Right renal pelvis (tissue), 4 donors: ENCODE measurements around the gene MPEG1. TPM values are rescaled to one million over a fixed set of nuclear protein-coding genes. Genes with fewer than 3 reads are reported as not detected.

Source experiments
- DNase-seq, 4 donors: peaks; one replicate each; pipeline ENCODE4 v3.0.0-alpha.2; 2013; ENCODE audit warnings: low read depth in 4 of 4, low spot score in 3 of 4, missing footprints in 1 of 4
- polyA plus RNA-seq, 4 donors: library from polyadenylated mRNA; unstranded; fragments of 120-200 nt; gene quantifications; one replicate each; pipeline ENCODE4 v1.2.1, GENCODE V29; 2013; ENCODE audit not compliant: insufficient read length in 4 of 4

MPEG1 gene
- polyA plus RNA-seq, 4 donors, result 6.9 to 11.1 (median 9.3) TPM

DNA sequence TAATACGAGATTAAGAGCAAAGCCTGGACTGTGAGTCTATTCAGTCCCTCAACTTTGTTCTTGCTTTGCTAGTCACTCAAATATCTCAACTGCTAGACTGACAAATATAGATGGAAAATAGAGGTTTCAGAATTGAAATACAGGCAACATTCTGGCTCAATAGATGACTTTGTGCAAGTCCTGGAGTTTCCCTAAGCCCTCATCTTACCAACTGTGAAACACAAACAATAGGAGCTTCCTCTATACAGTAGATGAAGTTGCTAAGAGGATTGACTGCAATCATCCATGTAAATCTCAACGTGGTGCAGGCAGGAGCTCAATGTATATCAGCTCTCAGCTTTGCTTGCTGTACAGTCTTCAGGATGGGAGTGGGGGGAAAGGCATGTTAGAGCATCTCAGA, 6.2 kb upstream of the MPEG1 start:
- no peak for DNase-seq

DNA sequence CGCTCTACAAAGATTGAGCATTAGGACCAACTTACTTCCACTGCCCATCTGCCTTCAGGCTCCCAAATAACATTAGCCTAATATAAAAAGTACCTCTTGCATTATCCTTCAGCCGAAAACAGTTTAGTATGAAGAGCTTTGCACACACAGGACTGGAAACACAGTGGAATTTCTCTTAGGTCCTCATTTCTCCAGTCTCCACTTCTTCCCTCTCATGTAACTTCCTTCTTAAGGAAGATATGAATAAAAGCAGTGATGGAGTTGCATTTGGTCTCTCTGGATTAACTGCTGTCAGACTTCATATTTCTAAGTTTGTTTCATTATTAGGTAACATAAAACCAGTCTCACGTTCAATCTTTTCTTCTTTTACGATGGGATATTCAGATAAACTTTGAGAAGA, 5.6 kb upstream of the MPEG1 start:
- DNase-seq, result no peak

DNA sequence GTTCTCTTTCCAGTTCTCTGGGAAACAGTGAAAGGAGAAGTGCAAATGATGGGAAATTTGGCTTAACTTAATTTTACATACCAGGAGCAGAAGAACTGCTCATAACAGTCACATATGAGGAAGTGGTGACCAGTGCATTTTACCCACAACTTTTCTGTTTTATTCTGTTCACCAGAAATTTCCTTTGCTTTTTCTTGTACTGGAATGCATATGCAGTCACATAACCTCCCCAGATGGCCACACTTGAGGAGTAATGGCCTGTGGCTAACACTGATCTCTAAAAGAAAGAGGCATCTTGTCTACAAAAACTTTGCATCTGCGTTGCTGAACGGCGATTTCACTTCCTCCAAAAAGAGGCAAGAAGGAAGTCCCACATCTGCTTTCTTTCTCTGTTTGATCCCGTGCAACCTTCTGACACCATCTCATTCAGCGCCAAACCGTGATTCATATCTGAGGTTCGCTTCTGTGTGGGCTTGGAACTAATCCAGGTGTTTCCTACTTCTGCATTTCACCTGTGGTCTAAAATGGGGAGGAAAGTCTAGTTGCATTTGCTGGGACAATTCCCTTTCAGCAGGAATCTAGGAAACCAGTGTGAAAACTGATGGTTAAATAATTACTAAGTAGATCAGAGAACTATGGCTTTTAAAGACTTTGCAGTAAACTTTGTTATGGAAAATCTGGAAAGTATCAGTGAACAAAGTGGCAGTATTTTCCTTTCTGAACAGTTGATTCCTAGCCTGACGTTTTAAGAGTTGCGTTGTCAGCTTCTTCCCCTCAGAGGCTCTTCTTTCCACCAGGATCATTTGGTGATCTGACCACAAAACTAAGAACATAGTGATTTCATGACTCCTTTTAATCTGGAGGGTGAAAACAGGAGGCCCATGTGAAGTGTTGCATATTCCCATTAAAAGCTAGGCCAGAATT, 4.2 kb upstream of the MPEG1 start:
- no peak for DNase-seq

DNA sequence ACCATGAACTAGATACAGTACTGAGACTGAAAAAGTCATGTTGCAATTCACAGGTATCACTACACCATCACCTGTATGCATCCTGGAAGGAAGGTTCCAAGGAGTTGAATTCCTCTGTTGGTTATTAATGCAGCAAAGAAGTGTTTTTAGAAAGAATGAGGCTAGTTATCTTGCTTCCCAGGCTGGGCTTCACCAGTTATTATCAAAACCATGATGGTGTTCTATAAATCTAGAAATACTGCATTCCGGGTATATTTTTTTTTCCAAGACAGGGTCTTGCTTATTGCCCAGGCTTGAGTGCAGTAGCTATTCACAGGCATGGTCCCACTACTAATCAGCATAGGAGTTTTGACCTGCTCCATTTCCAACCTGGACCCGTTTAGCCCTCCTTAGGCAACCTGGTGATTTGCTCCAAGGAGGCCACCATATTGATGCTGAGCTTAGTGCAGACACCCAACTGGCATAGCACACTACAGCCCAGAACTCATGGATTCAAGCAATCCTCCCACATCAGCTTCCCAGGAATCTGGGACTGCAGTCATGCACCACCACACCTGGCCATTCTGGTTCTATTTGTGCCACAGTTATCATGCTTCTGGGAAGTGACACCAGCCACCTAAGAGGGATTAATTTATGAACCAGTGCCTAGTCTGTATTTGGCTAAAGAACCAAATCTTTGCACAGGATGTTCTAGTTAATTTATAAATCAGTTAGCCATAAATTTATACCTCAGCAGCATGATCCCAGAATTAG, 1.6 kb upstream of the MPEG1 start:
- no peak for DNase-seq

DNA sequence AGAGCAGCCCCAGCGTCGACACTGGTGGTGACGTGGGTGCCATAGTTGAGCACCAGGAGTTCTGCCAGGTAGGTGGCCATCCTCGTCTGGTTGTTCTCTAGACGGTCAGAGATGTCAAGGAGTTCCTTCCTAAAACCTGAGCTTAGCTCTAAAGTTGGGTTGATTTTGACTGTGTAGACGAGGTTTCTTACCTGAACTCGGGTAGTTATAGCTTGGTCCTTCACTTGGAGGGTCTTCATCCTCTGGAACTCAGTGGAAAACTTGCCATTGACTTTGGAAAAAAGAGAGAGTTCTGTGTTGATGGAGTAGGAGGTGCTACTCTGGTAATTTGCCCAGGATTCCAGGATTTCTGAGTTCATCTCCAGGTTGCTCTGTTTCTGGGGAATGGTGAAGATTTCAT, 505 bp downstream of the MPEG1 start:
- DNase-seq, result no peak

DNA sequence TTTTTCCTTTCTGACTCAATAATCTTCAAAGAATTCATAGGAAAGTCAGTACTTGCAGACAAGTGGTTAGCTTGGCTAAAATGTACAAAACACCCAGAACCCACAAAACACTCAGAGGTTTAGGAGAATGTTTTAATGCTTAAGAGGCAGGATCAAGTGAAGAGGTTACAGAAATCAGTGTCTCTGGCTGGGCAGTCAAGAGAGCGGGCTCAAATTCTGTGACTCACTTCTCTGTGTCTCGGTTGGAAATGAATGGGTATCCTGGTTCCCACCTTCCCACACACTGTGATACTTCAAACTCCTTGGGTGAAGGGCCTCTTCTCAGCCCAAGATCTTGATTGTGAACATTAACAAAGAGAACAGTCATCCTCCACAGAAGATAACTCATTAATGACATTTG, 3.8 kb downstream of the MPEG1 start:
- DNase-seq, result no peak

DNA sequence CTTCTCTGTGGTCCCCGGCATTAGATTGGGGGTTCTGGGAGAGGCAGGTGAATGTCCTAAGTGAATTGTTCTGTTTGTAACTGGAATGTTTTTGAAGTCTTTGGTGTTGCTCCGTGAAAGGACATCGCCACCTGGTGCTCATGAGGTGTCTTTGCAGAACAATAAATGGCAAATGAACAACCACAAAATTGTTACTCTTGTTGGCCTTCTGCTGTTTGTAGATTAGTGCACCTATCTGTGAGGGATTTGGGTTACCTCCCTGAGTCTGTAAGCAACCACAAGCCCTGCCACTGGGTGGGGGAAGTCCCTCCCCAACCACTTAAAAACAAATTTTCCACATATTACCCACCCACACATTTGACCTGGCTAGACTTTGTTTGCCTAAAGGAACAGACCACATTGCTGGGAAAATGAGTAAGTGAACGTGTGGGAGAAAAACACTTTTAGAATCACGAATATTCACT, 4.7 kb downstream of the MPEG1 start:
- DNase-seq, result no peak

DNA sequence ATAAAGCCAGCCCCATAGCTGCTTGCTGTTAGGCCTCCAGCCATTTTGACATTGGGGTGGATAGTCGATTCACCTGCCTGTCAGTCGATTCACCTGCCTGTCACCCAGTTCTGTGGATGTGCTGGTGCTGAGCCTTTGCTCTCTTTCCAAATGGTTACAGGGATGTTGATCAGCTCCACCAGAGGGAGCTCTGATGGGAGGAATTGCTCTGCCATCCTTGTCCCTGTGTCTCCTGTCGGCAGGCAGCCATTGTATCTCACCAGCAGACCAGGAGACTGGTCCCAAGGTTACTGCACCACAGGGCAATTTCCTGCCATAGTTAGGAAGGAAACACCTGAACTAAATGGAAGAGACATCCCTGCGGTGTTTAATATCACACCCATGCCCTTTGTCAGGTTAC, 6.1 kb downstream of the MPEG1 start:
- no peak for DNase-seq

DNA sequence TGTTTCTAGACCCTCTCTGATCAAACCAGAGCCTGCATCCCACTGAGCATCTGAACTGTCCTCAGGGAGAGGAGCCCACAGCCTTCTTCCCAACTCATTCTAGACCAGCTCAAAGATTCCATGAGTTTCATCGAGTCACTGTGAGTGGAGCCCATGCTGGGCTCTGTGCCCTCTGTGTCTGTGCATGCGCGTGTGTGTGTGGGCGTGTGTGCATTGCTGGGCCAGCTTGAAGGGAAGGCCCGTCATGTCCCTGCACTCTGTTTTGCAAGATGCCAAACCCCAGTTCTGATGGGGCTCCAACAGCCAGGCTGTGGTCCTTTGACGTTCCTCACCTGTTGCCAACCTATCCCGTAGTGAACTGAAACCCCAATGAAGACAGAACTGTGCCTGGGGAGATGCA, 7.1 kb downstream of the MPEG1 start:
- no peak for DNase-seq

DNA sequence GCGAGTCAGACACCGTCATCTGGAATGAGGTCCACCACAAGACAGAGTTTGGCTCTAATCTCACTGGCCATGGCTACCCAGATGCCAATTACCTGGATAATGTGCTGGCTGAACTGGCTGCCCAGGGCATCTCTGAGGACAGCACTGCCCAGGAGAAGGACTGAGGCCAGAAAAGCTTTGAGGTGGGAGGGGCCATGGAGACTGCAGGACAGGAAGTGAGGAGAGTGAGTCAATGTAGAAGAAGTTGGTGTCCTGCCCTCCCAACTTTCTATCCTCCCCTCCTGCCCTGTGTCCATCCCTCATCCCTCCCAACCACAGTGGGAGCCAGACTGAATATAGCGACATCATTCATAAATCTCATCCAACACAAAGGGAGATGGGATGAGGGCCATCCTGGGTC, 8.0 kb downstream of the MPEG1 start:
- no peak for DNase-seq

DNA sequence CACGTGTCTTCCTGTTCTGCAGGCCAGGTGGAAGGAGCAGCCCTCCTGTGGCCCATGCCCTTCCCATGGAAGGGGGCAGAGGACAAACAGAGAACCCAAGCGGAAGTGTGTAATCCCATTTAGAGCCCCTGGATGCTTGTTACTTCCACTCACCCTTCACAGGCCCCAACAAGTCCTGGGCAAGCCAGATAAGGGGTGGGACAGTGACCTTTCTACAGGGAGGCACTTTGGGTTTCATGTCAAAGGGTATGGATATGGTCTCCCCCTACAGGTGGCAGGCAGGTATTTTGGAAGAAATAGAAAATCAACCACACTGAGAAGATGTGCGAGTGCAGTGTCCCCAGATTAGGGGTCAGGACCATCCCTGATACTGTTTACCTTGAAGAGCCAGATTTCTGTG, 11.4 kb downstream of the MPEG1 start:
- no peak for DNase-seq

DNA sequence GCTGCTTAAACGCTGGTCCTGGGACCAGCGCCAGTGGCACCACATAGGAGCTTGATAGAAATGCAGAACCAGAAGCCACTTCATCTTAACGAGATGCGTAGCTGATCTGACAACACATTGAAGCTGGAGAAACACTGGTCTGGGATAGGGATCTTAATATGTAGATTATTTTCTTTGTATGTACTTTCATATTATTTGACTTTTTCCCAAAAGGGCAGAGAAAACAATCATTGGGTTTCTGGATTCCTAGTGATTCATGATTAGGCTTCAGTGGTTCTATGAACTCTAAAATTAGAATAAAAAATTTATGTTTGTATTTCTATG, 12.3 kb downstream of the MPEG1 start:
- DNase-seq, result no peak

DNA sequence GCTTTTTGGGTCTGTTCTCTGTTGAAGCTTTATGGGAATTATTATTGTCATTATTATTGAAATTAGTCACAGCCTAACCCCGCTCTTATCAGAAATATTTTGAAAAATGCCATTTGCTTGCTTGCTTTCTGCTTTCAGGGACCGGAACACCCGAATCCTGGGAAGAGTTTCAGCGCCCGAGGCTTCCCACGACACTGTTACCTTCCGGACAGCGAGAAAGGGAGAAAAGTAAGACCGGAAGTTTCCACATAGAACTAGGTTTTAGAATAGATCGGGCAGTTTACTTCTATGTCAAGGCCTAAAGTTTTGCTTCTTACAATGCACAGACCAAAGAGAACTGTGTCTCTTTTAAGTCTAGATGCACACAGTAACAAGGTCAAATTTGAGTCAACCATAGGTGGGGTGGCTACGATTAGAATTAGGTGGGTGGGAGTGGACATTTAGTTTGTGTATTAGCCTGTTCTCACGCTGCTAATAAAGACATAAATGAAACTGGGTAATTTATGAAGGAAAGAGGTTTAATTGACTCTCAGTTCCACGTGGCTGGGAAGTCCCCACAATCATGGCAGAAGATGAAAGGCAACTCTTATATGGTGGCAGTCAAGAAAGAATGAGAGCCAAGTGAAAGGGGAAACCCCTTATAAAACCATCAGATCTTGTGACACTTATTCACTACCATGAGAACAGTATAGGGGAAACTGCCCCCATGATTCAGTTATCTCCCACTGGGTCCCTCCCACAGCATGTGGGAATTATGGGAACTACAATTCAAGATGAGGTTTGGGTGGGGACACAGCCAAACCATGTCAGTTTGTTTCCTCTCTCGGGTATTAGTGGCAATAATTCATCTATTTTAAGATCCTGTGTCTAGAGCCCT, 12.9 kb downstream of the MPEG1 start:
- no peak for DNase-seq

DNA sequence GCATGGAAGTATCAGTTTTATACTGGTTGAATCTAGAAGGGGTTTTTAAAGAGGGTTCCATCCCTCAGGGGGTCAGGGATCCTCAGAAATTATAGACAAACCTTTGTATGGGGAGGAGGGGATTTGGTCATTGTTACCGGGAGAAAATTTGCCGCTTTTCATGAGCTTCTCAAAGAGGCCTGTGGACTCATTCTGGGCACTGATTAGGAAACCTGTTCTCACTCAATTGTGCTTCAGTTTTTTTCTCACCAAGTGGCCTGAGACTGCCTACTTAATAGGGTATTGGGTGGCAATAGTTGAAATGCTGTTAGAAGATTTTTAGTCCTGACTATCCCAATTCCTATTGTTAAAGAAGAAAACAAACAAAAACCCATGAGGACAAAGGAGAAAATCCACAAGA, 14.0 kb downstream of the MPEG1 start:
- no peak for DNase-seq

DNA sequence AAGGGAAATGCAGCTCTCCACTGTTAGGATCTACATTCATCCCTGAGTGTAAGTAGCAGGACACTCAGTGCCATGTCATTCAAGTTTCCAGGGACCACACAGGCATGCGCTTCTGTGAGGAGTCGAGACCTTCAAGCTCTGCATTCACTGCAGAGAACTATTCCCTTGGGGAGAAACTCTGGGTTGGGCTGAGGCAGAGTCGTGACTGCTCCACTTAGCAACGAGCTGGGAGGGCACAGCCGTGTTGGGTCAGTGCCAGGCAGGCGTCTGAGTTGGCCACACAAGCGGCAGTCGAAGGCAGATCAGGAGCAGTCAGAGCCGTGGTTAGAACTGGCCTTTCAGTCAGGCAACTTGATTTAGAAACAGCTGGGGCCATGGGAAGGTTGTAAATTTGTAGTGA, 14.7 kb downstream of the MPEG1 start:
- no peak for DNase-seq

DNA sequence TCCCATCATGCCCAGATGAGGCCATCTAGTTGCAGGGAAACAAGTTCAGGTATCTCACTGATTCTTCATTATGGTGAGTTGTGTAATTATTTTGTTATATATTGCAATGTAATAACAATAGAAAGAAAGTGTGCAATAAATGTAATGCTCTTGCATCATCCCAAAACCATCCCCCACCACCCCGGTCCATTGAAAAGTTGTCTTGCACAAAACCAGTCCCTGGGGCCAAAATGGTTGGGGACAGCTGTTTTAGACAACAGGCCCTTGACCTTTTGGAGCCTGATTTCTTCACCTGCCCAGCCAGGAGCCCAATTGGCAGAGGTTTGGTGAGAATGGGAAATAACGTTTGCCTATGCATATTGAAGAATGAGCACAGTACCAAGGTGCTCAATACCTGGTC, 15.9 kb downstream of the MPEG1 start:
- no peak for DNase-seq

DNA sequence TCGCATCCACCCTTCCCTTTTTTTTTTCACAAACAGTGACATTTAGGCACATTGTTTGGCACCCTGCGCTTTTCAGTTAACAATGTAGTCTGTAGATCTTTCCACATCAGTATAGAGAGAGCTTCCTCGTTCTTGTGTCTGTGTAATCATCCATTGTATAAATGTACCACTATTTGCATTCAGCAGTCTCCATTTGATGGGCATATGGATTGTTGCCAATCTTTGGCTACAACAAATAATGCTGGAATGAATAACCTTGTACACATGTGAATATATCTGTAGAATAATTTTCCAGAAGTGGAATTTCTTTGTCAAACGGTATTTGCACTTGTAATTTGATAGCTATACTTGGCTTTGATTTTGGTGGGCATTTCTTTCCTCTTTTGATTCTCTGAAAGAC, 17.1 kb downstream of the MPEG1 start:
- no peak for DNase-seq

DNA sequence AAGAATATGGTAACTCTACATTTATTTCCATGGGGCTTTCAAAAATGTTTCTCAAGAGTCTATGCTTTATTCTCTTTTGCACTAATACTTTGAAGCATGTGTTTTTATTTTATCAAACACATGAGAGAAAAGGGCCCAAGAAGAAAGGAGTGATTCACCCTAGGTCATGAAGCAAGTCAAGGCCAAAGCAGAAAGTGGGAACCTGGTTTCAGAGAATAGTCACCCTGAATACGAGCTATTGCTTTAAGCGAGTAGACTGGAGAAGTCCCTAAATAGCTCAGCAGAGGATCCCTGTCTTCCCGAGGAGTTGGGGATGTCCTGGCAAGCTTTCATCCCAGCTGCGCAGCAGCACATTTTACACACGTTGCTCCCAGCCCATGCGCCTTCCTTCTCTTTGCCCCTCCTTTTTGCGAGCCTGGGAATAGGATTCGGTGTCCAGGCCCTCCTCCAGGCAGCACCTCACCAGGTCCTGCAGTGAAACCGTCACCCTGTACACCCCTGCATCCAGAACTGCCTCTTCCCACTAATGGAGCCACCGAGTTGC, 19.1 kb downstream of the MPEG1 start:
- DNase-seq, result no peak

DNA sequence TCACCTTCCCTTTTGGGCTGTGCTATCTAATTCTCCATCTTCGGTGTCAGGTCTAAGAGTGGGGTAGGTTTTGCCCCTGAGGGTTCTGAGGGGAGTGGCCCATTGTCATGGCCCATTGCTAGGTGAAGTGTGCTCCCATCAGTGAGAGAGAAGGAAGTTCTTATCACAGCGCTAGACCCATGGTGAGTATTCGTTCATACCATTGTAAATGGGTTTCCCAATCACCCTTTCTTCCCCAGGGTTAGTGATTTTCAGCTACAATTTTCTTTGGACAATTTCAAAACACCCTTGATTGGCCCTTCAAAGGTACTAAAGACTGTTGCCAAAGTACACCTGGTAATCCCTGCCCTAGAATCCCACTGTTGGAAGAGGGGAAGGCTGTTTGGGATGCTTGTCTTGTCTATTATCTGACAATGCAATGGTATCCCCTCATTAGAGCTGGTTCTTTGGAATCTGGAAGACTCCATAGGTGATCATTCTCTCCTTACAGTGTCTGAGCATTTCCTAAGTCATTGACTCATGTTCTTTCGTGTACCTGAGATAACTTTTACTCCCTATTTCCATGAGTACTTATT, 20.2 kb downstream of the MPEG1 start:
- no peak for DNase-seq

DNA sequence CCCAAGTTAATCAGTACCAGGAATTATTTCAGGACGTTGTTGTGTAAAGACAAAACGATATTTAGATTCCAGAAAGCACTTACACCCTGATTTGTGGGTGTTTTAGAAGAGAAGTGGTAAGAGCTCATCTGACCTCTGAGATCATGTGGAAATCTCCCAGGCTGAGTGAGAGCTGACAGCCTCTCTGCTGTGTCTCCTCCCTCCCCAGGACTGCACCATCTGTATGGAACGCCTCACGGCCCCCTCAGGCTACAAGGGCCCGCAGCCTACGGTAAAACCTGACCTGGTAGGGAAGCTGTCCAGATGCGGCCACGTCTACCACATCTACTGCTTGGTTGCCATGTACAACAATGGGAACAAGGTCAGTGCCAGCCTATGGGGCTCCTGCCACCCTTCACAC, 20.8 kb downstream of the MPEG1 start:
- DNase-seq, result no peak

DNA sequence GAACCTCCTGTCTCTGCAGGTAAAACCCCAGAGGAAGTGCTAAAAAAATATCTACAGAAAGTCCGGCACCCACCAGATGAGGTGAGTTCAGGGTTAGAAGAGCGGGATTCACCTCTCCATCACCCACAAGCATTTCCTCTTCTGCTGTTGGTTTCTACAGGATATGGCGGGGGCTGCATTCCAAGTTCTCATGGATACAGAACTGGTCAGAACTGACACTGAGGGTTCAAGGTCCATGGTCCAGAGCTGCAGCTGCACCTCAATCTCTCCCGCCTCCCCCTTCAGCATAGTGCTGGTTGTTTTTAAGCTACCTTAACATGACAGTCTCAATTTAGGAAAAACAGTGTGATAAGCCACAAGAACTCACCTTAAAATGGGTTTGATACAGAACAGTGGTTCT, 21.6 kb downstream of the MPEG1 start:
- DNase-seq, result no peak
